ENCODE results near the gene RBM38.
"Not testable (repeated sequence)": the region's sequence is repeated elsewhere in the genome, so short reads cannot be mapped to it uniquely, and the experiment has no call there.

The RBM38 gene

GRCh38 chr20:57419479-57419878 is 28.3 kb downstream of the RBM38 start:
- not testable (repeated sequence) for DNase-seq

- no peak for DNase-seq
Observed at GRCh38 chr20:57420571-57421252, 29.5 kb downstream of the RBM38 start.

- no peak for DNase-seq
Observed at GRCh38 chr20:57421253-57422220, 30.3 kb downstream of the RBM38 start.

- no peak for DNase-seq
Observed at GRCh38 chr20:57422254-57422653, 31.1 kb downstream of the RBM38 start.

- peak; percentile 31 for DNase-seq
Observed at GRCh38 chr20:57425150-57426013, 34.2 kb downstream of the RBM38 start.

GRCh38 chr20:57426271-57426689 is 35.1 kb downstream of the RBM38 start:
- DNase-seq = no peak

- DNase-seq = no peak
Observed at GRCh38 chr20:57426831-57427230, 35.6 kb downstream of the RBM38 start.

- no peak for DNase-seq
Observed at GRCh38 chr20:57428324-57429158, 37.3 kb downstream of the RBM38 start.

GRCh38 chr20:57429159-57429496 is 37.9 kb downstream of the RBM38 start:
- no peak for DNase-seq

GRCh38 chr20:57429580-57430200 is 38.5 kb downstream of the RBM38 start:
- no peak for DNase-seq

GRCh38 chr20:57430201-57430596 is 39.0 kb downstream of the RBM38 start:
- not testable (repeated sequence) for DNase-seq

- no peak for DNase-seq
Observed at GRCh38 chr20:57431539-57431835, 40.3 kb downstream of the RBM38 start.

- DNase-seq = no peak
Observed at GRCh38 chr20:57432480-57432861, 41.3 kb downstream of the RBM38 start.

GRCh38 chr20:57432862-57433491 is 41.8 kb downstream of the RBM38 start:
- no peak for DNase-seq

GRCh38 chr20:57433657-57434389 is 42.6 kb downstream of the RBM38 start:
- no peak for DNase-seq

GRCh38 chr20:57434390-57434700 is 43.1 kb downstream of the RBM38 start:
- no peak for DNase-seq

- peak; percentile 27 for DNase-seq
Observed at GRCh38 chr20:57435105-57435497, 43.9 kb downstream of the RBM38 start.

GRCh38 chr20:57435498-57436222 is 44.5 kb downstream of the RBM38 start:
- DNase-seq = peak; percentile 99

- no peak for DNase-seq
Observed at GRCh38 chr20:57436223-57436545, 45.0 kb downstream of the RBM38 start.

- no peak for DNase-seq
Observed at GRCh38 chr20:57437267-57437666, 46.1 kb downstream of the RBM38 start.

Data from DMS79 (cell line).